B cell (primary cell): ENCODE measurements around the gene CD151. TPM values are rescaled to one million over a fixed set of nuclear protein-coding genes. Genes with fewer than 3 reads are reported as not detected.

Experiments used
- ATAC-seq: fragments of 200-7000 bp; cut with Tn5 transposase; one replicate; pipeline ENCODE4 v1.10.0; 2021; ENCODE audit warnings: low read depth, mild to moderate bottlenecking, moderate number of reproducible peaks, moderate library complexity
- CTCF ChIA-PET: fragments of 350-600 bp; sonication (Branson Sonifier 250); formaldehyde crosslinking; loops from one replicate; lab custom pipeline; 2021; ENCODE audit warnings: antibody characterized with exemption, inconsistent platforms; lab: Charles Lee
- POLR2A ChIA-PET: fragments of 350-600 bp; sonication (Branson Sonifier 250); formaldehyde crosslinking; loops from one replicate; lab custom pipeline; 2021; ENCODE audit warnings: antibody characterized with exemption; lab: Charles Lee
- DNase-seq: peaks from one replicate; pipeline ENCODE4 v3.0.0; 2013
- H2AFZ ChIP-seq: 2 replicates; pipeline ENCODE4 v1.6.1; 2012; ENCODE audit warnings: mild to moderate bottlenecking, low read depth, low read length; ENCODE audit not compliant: insufficient read depth, poor library complexity, severe bottlenecking
- H3K27ac ChIP-seq, 2 donors: 1 replicate in 1 of 2; 2 replicates in 1 of 2; pipeline ENCODE4 v1.5.1; 2012 to 2013; ENCODE audit warnings: low read length in 2 of 2, mild to moderate bottlenecking in 2 of 2, moderate library complexity in 1 of 2
- H3K27me3 ChIP-seq, 4 experiments: fragments of 200-600 bp in 1 of 4; sonication (generic) in 1 of 4; replicated peaks in 1 of 4; 1 replicate in 2 of 4; 2 replicates in 2 of 4; pipeline versions ENCODE4 v1.6.1 to v1.7.0; 2013 to 2016; ENCODE audit warnings: low read length in 3 of 4, mild to moderate bottlenecking in 2 of 4, mixed read lengths in 1 of 4, moderate library complexity in 1 of 4; ENCODE audit not compliant: insufficient read depth in 4 of 4, control insufficient read depth in 3 of 4; ENCODE audit errors: control extremely low read depth in 1 of 4
- H3K36me3 ChIP-seq, 2 experiments: replicated peaks in 1 of 2; 1 replicate in 1 of 2; 2 replicates in 1 of 2; pipeline versions ENCODE4 v1.6.1 to v1.7.1; 2013; ENCODE audit warnings: low read length in 1 of 2; ENCODE audit not compliant: insufficient read depth in 2 of 2, control insufficient read depth in 1 of 2; ENCODE audit errors: control extremely low read depth in 1 of 2, extremely low read depth in 1 of 2
- H3K4me1 ChIP-seq, 2 donors: fragments of 200-600 bp in 1 of 2; sonication (generic) in 1 of 2; 1 replicate in 1 of 2; 2 replicates in 1 of 2; pipeline versions ENCODE4 v1.5.1 to v1.6.1; 2013 to 2017; ENCODE audit warnings: low read length in 2 of 2; ENCODE audit not compliant: control insufficient read depth in 2 of 2, insufficient read depth in 2 of 2
- H3K4me2 ChIP-seq: replicated peaks from 2 replicates; pipeline ENCODE3; 2012; ENCODE audit warnings: mild to moderate bottlenecking, low read depth, low read length; ENCODE audit not compliant: poor library complexity, severe bottlenecking
- H3K4me3 ChIP-seq, 5 experiments: fragments of 200-600 bp in 1 of 5; sonication (generic) in 1 of 5; 1 replicate in 3 of 5; 2 replicates in 2 of 5; pipeline versions ENCODE4 v1.5.1 to v1.7.0; 2011 to 2016; ENCODE audit warnings: low read length in 4 of 5, mild to moderate bottlenecking in 4 of 5, low read depth in 2 of 5, control low read depth in 1 of 5, moderate library complexity in 1 of 5; ENCODE audit not compliant: insufficient read depth in 1 of 5; ENCODE audit errors: control extremely low read depth in 1 of 5, extremely low read depth in 1 of 5
- H3K79me2 ChIP-seq: fragments of 200-600 bp; sonication (generic); one replicate; pipeline ENCODE4 v1.6.0; 2016; ENCODE audit warnings: low read length; ENCODE audit not compliant: control insufficient read depth, insufficient read depth
- H3K9ac ChIP-seq: fragments of 200-600 bp; sonication (generic); 2 replicates; pipeline ENCODE4 v1.6.1; 2017; ENCODE audit warnings: mild to moderate bottlenecking, low read length, moderate library complexity
- H3K9me3 ChIP-seq, 3 donors: one replicate each; pipeline versions ENCODE4 v1.6.1 to v1.7.1; 2013; ENCODE audit warnings: low read length in 2 of 3; ENCODE audit not compliant: control insufficient read depth in 2 of 3, insufficient read depth in 1 of 3; ENCODE audit errors: control extremely low read depth in 1 of 3
- H4K20me1 ChIP-seq: 2 replicates; pipeline ENCODE4 v1.6.0; 2012; ENCODE audit warnings: mild to moderate bottlenecking, low read length; ENCODE audit not compliant: insufficient read depth, control insufficient read depth, poor library complexity, severe bottlenecking
- H3K27ac Mint-ChIP-seq: one replicate; pipeline ENCODE4 v1.8.0; 2021; ENCODE audit warnings: mixed read lengths
- H3K27me3 Mint-ChIP-seq: one replicate; pipeline ENCODE4 v1.8.0; 2021; ENCODE audit warnings: mixed read lengths
- H3K4me1 Mint-ChIP-seq: one replicate; pipeline ENCODE4 v1.8.0; 2021; ENCODE audit warnings: mixed read lengths
- H3K4me3 Mint-ChIP-seq: one replicate; pipeline ENCODE4 v1.8.0; 2021; ENCODE audit warnings: mixed read lengths
- H3K9me3 Mint-ChIP-seq: one replicate; pipeline ENCODE4 v1.8.0; 2022; ENCODE audit warnings: mixed read lengths; ENCODE audit not compliant: insufficient read depth
- EZH2 ChIP-seq: IDR thresholded peaks from 2 replicates; pipeline ENCODE4 v1.6.1; 2012; ENCODE audit warnings: borderline replicate concordance, low read depth, mild to moderate bottlenecking, moderate library complexity, low read length; ENCODE audit not compliant: insufficient read depth, poor library complexity, severe bottlenecking
- WGBS: methylation state at CpG from one replicate; pipeline ENCODE4 v1.1.5; 2013; ENCODE audit warnings: missing lambda C conversion rate; ENCODE audit not compliant: insufficient coverage; 5-methylcytosine and 5-hydroxymethylcytosine counted together
- intact Hi-C: fragments of 100-400 bp; cut with micrococcal nuclease; formaldehyde crosslinking; loops from one replicate; pipeline ENCODE4 v1.10.0; 2022
- polyA plus RNA-seq: library from polyadenylated mRNA; depleted of rRNA; stranded (reverse); fragments of >200 nt; gene quantifications from 2 replicates; pipeline ENCODE4 v1.2.3, GENCODE V29; 2012
- total RNA-seq, 2 donors: library from RNA; stranded (reverse); fragments of 120-200 nt in 1 of 2; gene quantifications; 1 replicate in 1 of 2; 2 replicates in 1 of 2; pipeline versions ENCODE4 v1.2.3 to v1.2.4, GENCODE V29; 2013 to 2022
- TF ChIP-seq, protein P1 (sequence below): fragments of 200-600 bp; IDR thresholded peaks from one replicate; pipeline ENCODE4 v1.8.0; 2022; ENCODE audit warnings: antibody characterized with exemption, mild to moderate bottlenecking

Gene CD151
- total and polyA plus RNA-seq, 2 donors (not counting 1 experiment from before 2014, with no cell fraction given), result 24.4 to 25.5 TPM

GRCh38 chr11:823441-824291 is 9.1 kb upstream of the CD151 start:
- TF ChIP-seq, protein P1, sequence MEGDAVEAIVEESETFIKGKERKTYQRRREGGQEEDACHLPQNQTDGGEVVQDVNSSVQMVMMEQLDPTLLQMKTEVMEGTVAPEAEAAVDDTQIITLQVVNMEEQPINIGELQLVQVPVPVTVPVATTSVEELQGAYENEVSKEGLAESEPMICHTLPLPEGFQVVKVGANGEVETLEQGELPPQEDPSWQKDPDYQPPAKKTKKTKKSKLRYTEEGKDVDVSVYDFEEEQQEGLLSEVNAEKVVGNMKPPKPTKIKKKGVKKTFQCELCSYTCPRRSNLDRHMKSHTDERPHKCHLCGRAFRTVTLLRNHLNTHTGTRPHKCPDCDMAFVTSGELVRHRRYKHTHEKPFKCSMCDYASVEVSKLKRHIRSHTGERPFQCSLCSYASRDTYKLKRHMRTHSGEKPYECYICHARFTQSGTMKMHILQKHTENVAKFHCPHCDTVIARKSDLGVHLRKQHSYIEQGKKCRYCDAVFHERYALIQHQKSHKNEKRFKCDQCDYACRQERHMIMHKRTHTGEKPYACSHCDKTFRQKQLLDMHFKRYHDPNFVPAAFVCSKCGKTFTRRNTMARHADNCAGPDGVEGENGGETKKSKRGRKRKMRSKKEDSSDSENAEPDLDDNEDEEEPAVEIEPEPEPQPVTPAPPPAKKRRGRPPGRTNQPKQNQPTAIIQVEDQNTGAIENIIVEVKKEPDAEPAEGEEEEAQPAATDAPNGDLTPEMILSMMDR, result no peak
- no peak for DNase-seq
- 98% methylated on average over 37 of the region's 53 CpGs for WGBS
- Mint-ChIP-seq H3K4me3 (no peak overlapping the region), H3K9me3 (no peaks in the 10 kb centered on the region), H3K27me3 (no peaks in the 10 kb centered on the region), H3K4me1 (peaks cover 36% of the 10 kb centered on the region), H3K27ac (no peak overlapping the region)
- Histone ChIP-seq H3K9ac (no peak overlapping the region), H3K27ac (no peak overlapping the region), H3K4me1 (peaks cover 38 to 44% of the 10 kb centered on the region in 2 donors), H3K4me3 (no peak overlapping the region), H4K20me1 (peaks cover 72% of the 10 kb centered on the region), H3K27me3 (peaks cover 0 to 13% (median 5%) of the 10 kb centered on the region in 4 experiments), H3K4me2 (no peak overlapping the region), H3K36me3 (peaks cover 0 to 30% of the 10 kb centered on the region in 2 experiments), H3K9me3 (peaks cover 0 to 6% (median 0%) of the 10 kb centered on the region in 3 donors), H3K79me2 (peaks cover 21% of the 10 kb centered on the region), H2AFZ (no peak overlapping the region)
- ChIA-PET CTCF (no interaction called here), POLR2A (interaction anchor here (1.2 kb wide), 1 partner anchor 9 kb away, joined by 4 read pairs; the partner anchor contains the start of gene CD151)
- intact Hi-C loops, result no loop called here
- no peak for ATAC-seq

DNA sequence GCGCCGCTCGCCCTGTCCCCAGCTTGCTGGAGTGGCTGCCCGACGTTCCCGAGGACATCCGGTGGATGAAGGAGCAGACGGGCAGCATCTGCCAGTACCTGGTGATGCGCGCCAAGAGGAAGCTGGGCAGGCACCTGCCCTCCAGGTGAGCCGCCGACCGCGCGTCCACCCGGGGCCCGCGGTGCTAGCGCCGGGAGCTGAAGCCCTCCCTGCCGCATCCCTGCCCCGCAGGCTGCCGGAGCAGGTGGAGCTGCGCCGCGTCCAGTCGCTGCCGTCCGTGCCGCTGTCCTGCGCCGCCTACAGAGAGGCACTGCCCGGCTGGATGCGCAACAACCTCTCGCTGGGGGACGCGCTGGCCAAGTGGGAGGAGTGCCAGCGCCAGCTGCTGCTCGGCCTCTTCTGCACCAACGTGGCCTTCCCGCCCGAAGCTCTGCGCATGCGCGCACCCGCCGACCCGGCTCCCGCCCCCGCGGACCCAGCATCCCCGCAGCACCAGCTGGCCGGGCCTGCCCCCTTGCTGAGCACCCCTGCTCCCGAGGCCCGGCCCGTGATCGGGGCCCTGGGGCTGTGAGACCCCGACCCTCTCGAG is 8.4 kb upstream of the CD151 start:
- H3K4me1 ChIP-seq, result peaks cover 42 to 46% of the 10 kb centered on the region in 2 donors
- WGBS, result 97% methylated on average over 59 of the region's 59 CpGs
- no peak overlapping the region for H3K4me3 Mint-ChIP-seq
- H2AFZ ChIP-seq, result no peak overlapping the region
- H3K36me3 ChIP-seq, result peaks cover 0 to 30% of the 10 kb centered on the region in 2 experiments
- H4K20me1 ChIP-seq, result peaks cover 78% of the 10 kb centered on the region
- no peak overlapping the region for H3K9ac ChIP-seq
- H3K9me3 ChIP-seq, result peaks cover 0 to 10% (median 0%) of the 10 kb centered on the region in 3 donors
- TF ChIP-seq, protein P1, result no peak
- TF ChIP-seq EZH2, result no peak
- no peak overlapping the region for H3K27ac Mint-ChIP-seq
- no peak for DNase-seq
- ATAC-seq, result no peak
- H3K27me3 Mint-ChIP-seq, result peaks cover 4% of the 10 kb centered on the region
- peaks cover 19% of the 10 kb centered on the region for H3K79me2 ChIP-seq
- no peak overlapping the region for H3K4me2 ChIP-seq
- CTCF ChIA-PET, result no interaction called here
- H3K4me1 Mint-ChIP-seq, result peaks cover 43% of the 10 kb centered on the region
- intact Hi-C loops, result no loop called here
- H3K9me3 Mint-ChIP-seq, result no peaks in the 10 kb centered on the region
- H3K27ac ChIP-seq, result no peak overlapping the region
- no peak overlapping the region for H3K4me3 ChIP-seq
- H3K27me3 ChIP-seq, result peaks cover 0 to 20% (median 9%) of the 10 kb centered on the region in 4 experiments
- POLR2A ChIA-PET, result no interaction called here
